Left ventricle myocardium superior (tissue), 1 donor: Measurements from ENCODE around the gene C1orf167. TPM values are rescaled to one million over a fixed set of nuclear protein-coding genes. Genes with fewer than 3 reads are reported as not detected.

ENCODE experiments used
- ATAC-seq: fragments of 200-7000 bp; cut with Tn5 transposase; one replicate; pipeline ENCODE4 v1.9.1; 2020; ENCODE audit warnings: mild to moderate bottlenecking, moderate library complexity
- DNase-seq: peaks from one replicate; pipeline ENCODE4 v3.0.0-alpha.2; 2020
- intact Hi-C: fragments of 100-400 bp; cut with micrococcal nuclease; formaldehyde crosslinking; loops from one replicate; pipeline ENCODE4 v1.11.0; 2022
- total RNA-seq: library from RNA; stranded (reverse); fragmentation: NEBNext Ultra II Directional; extraction: Animal tissue kit (Norgen Biotek cat#: 25700); gene quantifications from one replicate; pipeline ENCODE4 v1.2.1, GENCODE V29; 2021
- donor health status: DM: no; HTN: yes; CAD: no; lungs with severe emphysema.

C1orf167 gene
- total RNA-seq, 1 donor from 2014 or later, result 2.1 TPM

GRCh38 chr1:11752359-11753088 lies 9.5 kb upstream of the C1orf167 start:
- intact Hi-C loops, result no loop called here
- DNase-seq, result no peak
- no peak for ATAC-seq

- DNase-seq, result no peak
- intact Hi-C loops, result no loop called here
- no peak for ATAC-seq
Measured at GRCh38 chr1:11753555-11754208, 8.3 kb upstream of the C1orf167 start.

GRCh38 chr1:11757047-11757446 lies 4.9 kb upstream of the C1orf167 start:
- intact Hi-C loops, result no loop called here
- DNase-seq (no peak), ATAC-seq (no peak)

- intact Hi-C loops, result no loop called here
- no peak for ATAC-seq
- DNase-seq, result no peak
Measured at GRCh38 chr1:11759791-11760190, 2.2 kb upstream of the C1orf167 start.

GRCh38 chr1:11761285-11761684 lies 708 bp upstream of the C1orf167 start:
- ATAC-seq (no peak), DNase-seq (no peak)
- intact Hi-C loops, result no loop called here

GRCh38 chr1:11764115-11764514 lies 2.1 kb downstream of the C1orf167 start:
- DNase-seq, result no peak
- no peak for ATAC-seq
- intact Hi-C loops, result no loop called here

GRCh38 chr1:11764519-11764918 lies 2.5 kb downstream of the C1orf167 start:
- ATAC-seq, result no peak
- intact Hi-C loops, result no loop called here
- DNase-seq, result no peak

- no peak for DNase-seq
- no peak for ATAC-seq
- intact Hi-C loops, result no loop called here
Measured at GRCh38 chr1:11765661-11766428, 3.9 kb downstream of the C1orf167 start.

GRCh38 chr1:11766429-11766776 lies 4.4 kb downstream of the C1orf167 start:
- ATAC-seq (no peak), DNase-seq (no peak)
- intact Hi-C loops, result no loop called here

- ATAC-seq (no peak), DNase-seq (no peak)
- intact Hi-C loops, result no loop called here
Measured at GRCh38 chr1:11767922-11768704, 6.1 kb downstream of the C1orf167 start.

GRCh38 chr1:11768821-11769220 lies 6.8 kb downstream of the C1orf167 start:
- ATAC-seq, result no peak
- DNase-seq, result no peak
- intact Hi-C loops, result no loop called here

- no peak for DNase-seq
- ATAC-seq, result no peak
- intact Hi-C loops, result no loop called here
Measured at GRCh38 chr1:11769274-11769673, 7.3 kb downstream of the C1orf167 start.

- intact Hi-C loops, result no loop called here
- ATAC-seq (no peak), DNase-seq (no peak)
Measured at GRCh38 chr1:11770011-11770410, 8.0 kb downstream of the C1orf167 start.

- ATAC-seq (no peak), DNase-seq (no peak)
- intact Hi-C loops, result no loop called here
Measured at GRCh38 chr1:11771481-11772043, 9.6 kb downstream of the C1orf167 start.

- DNase-seq (no peak), ATAC-seq (no peak)
- intact Hi-C loops, result no loop called here
Measured at GRCh38 chr1:11772458-11772857, 10.5 kb downstream of the C1orf167 start.

GRCh38 chr1:11774753-11775152 lies 12.8 kb downstream of the C1orf167 start:
- intact Hi-C loops, result no loop called here
- DNase-seq, result no peak
- ATAC-seq, result no peak

- intact Hi-C loops, result no loop called here
- no peak for DNase-seq
- ATAC-seq, result peak; percentile 25
Measured at GRCh38 chr1:11777658-11778322, 15.8 kb downstream of the C1orf167 start.

- no peak for ATAC-seq
- intact Hi-C loops, result no loop called here
- no peak for DNase-seq
Measured at GRCh38 chr1:11778336-11778735, 16.3 kb downstream of the C1orf167 start.
